ENCODE data around the gene BLOC1S3.
"Not testable (repeated sequence)": the region's sequence is repeated elsewhere in the genome, so short reads cannot be mapped to it uniquely, and the experiment has no call there.

The BLOC1S3 gene

GRCh38 chr19:45216667-45217066, 38.1 kb downstream of the BLOC1S3 start:
- H3K27ac Mint-ChIP-seq, result no peak overlapping the region
- H3K36me3 Mint-ChIP-seq (ENCODE audit: low read depth), result no peaks in the 10 kb centered on the region
- H3K27me3 Mint-ChIP-seq, result peaks cover 37% of the 10 kb centered on the region
- no peaks in the 10 kb centered on the region for H3K4me1 Mint-ChIP-seq (ENCODE audit: low read depth)
- no peaks in the 10 kb centered on the region for H3K9me3 Mint-ChIP-seq
- H3K4me3 Mint-ChIP-seq, result no peak overlapping the region

GRCh38 chr19:45217193-45217956, 38.8 kb downstream of the BLOC1S3 start:
- H3K4me1 Mint-ChIP-seq (ENCODE audit: low read depth), result no peaks in the 10 kb centered on the region
- no peak overlapping the region for H3K27ac Mint-ChIP-seq
- H3K36me3 Mint-ChIP-seq (ENCODE audit: low read depth), result no peaks in the 10 kb centered on the region
- H3K27me3 Mint-ChIP-seq, result peaks cover 35% of the 10 kb centered on the region
- no peak overlapping the region for H3K4me3 Mint-ChIP-seq
- H3K9me3 Mint-ChIP-seq, result no peaks in the 10 kb centered on the region

GRCh38 chr19:45217957-45218334, 39.4 kb downstream of the BLOC1S3 start:
- Mint-ChIP-seq H3K36me3 (ENCODE audit: low read depth) (no peaks in the 10 kb centered on the region), H3K4me3 (no peak overlapping the region), H3K27me3 (peaks cover 37% of the 10 kb centered on the region), H3K4me1 (ENCODE audit: low read depth) (no peaks in the 10 kb centered on the region), H3K9me3 (no peaks in the 10 kb centered on the region), H3K27ac (no peak overlapping the region)

- no peaks in the 10 kb centered on the region for H3K36me3 Mint-ChIP-seq (ENCODE audit: low read depth)
- H3K27ac Mint-ChIP-seq, result no peak overlapping the region
- peaks cover 37% of the 10 kb centered on the region for H3K27me3 Mint-ChIP-seq
- H3K9me3 Mint-ChIP-seq, result no peaks in the 10 kb centered on the region
- no peaks in the 10 kb centered on the region for H3K4me1 Mint-ChIP-seq (ENCODE audit: low read depth)
- H3K4me3 Mint-ChIP-seq, result no peak overlapping the region
These were observed 39.8 kb downstream of the BLOC1S3 start for GRCh38 chr19:45218426-45218825.

- no peak overlapping the region for H3K4me3 Mint-ChIP-seq
- no peaks in the 10 kb centered on the region for H3K36me3 Mint-ChIP-seq (ENCODE audit: low read depth)
- H3K27me3 Mint-ChIP-seq, result peaks cover 33% of the 10 kb centered on the region
- no peaks in the 10 kb centered on the region for H3K9me3 Mint-ChIP-seq
- no peaks in the 10 kb centered on the region for H3K4me1 Mint-ChIP-seq (ENCODE audit: low read depth)
- no peak overlapping the region for H3K27ac Mint-ChIP-seq
These were observed 40.5 kb downstream of the BLOC1S3 start for GRCh38 chr19:45218911-45219743.

- no peak overlapping the region for H3K27ac Mint-ChIP-seq
- H3K4me3 Mint-ChIP-seq, result no peak overlapping the region
- no peaks in the 10 kb centered on the region for H3K4me1 Mint-ChIP-seq (ENCODE audit: low read depth)
- no peaks in the 10 kb centered on the region for H3K36me3 Mint-ChIP-seq (ENCODE audit: low read depth)
- peaks cover 16% of the 10 kb centered on the region for H3K27me3 Mint-ChIP-seq
- H3K9me3 Mint-ChIP-seq, result no peaks in the 10 kb centered on the region
These were observed 44.1 kb downstream of the BLOC1S3 start for GRCh38 chr19:45222724-45223123.

GRCh38 chr19:45223879-45224278, 45.3 kb downstream of the BLOC1S3 start:
- Mint-ChIP-seq H3K4me3 (no peak overlapping the region), H3K27ac (no peak overlapping the region), H3K36me3 (ENCODE audit: low read depth) (no peaks in the 10 kb centered on the region), H3K4me1 (ENCODE audit: low read depth) (no peaks in the 10 kb centered on the region), H3K27me3 (peaks cover 9% of the 10 kb centered on the region), H3K9me3 (no peaks in the 10 kb centered on the region)

GRCh38 chr19:45224645-45225044, 46.1 kb downstream of the BLOC1S3 start:
- Mint-ChIP-seq H3K27ac (no peak overlapping the region), H3K36me3 (ENCODE audit: low read depth) (no peaks in the 10 kb centered on the region), H3K4me3 (no peak overlapping the region), H3K4me1 (ENCODE audit: low read depth) (no peaks in the 10 kb centered on the region), H3K9me3 (no peaks in the 10 kb centered on the region), H3K27me3 (peaks cover 7% of the 10 kb centered on the region)

GRCh38 chr19:45229056-45229455, 50.5 kb downstream of the BLOC1S3 start:
- peaks cover 12% of the 10 kb centered on the region for H3K27me3 Mint-ChIP-seq
- not testable (repeated sequence) for H3K4me1 Mint-ChIP-seq (ENCODE audit: low read depth); H3K9me3 Mint-ChIP-seq; H3K4me3 Mint-ChIP-seq; H3K36me3 Mint-ChIP-seq (ENCODE audit: low read depth); H3K27ac Mint-ChIP-seq

Data from stimulated activated naive CD8-positive, alpha-beta T cell treated with anti-CD3 and anti-CD28 coated beads, Interleukin-15, Interleukin-2, amounts not matched to agents 100 ng/mL and 50 ng/mL, for 24 hours (primary cell).